HG03342 (cell line): ENCODE measurements around the gene INPP5E.

Source experiments
- ATAC-seq: cut with Tn5 transposase; IDR thresholded peaks from one replicate; pipeline ENCODE4 v1.9.1; 2021; ENCODE audit warnings: mild to moderate bottlenecking, moderate library complexity; ENCODE audit not compliant: unreplicated experiment

The INPP5E gene

GRCh38 chr9:136448655-136449054 is 9.0 kb upstream of the INPP5E start:
- ATAC-seq, result no peak

DNA sequence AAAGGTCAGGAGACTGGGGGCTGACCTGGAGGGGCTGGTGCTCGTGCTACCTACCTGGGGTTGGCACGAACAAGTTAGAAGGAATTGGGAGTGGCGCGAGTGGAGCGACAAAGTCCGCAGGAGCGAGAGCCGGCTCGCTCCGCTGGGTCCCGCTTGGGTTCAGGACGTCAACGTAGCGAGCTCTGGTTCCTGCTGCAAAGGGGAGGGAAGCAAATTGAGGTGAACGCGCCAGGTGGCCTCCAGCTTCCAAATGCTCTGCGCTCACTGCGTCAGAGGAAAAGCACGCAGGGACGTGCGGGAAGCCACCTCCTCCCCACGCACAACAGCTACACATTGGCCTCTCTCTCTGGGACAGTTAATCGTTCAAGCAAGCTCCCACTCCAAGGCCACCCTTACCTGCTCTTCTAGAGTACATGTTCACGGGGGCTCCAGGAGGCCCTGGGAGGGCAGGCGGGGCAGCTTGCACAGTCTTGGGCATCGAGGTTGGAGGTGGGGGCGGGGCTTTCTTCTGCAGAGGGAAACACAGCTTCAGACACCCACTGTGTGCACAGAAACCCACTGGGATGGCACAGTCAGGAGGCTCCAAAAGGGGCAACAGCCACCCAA is 7.6 kb upstream of the INPP5E start:
- no peak for ATAC-seq

- no peak for ATAC-seq
Observed at GRCh38 chr9:136445799-136446198, 6.2 kb upstream of the INPP5E start.

DNA sequence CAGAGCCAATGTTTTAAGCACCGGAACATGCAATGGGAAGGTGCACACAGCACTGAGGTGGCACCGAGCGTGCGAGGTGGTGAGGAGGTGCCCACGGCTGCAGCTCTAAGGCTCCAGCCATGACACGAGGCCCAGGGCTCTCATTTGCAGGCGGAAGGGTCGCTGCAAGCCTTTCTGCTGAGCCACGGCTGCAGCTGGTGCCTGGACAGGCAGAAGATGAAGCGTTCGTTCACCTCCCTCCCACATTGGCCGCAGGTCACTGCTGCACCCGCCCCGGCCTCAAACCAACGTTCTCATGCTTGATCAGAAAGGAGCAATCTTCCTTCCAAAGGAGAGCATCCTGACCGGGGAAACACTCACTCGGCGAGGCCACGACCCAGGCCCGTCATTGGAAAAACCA is 4.5 kb upstream of the INPP5E start:
- ATAC-seq, result no peak

DNA sequence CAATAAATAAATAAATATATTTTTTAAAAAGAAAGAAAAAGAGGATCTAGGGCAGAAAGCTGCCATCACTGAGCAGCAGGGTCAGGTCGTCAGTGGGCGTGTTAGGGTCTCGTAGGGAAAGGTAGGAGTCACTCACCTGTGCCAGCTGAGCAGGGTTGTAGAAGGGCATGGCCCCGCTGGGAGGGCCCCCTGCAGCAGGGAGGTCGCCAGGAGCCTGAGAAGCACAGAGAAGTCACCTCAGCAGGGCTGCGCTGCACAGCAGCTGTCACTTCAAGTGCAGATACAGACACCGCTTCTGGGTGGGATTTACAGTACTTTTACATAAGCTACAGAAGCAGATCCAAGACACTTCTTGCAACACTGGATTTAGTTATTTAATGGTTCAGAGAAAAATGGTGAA is 4.0 kb upstream of the INPP5E start:
- no peak for ATAC-seq

GRCh38 chr9:136443087-136443486 is 3.4 kb upstream of the INPP5E start:
- no peak for ATAC-seq

DNA sequence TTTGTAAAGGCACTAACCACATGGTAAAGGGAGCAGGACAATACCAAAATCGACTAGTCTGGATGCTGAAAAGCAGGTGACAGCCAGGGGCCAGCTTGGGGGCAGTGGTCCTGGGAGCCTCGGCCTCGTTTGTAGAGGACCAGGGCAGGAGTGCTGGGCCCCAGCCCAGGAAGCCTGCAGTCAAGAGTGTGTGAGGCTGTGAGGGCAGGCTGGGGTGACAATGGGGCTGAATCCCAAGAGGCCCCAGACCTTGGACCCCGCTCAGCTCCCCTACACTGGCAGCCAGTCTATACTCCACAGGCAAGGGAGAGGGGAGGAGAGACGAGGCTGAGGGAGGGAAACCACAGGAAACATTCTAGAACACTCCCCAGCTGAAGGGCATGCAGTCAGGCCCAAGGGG is 2.6 kb upstream of the INPP5E start:
- ATAC-seq, result no peak

DNA sequence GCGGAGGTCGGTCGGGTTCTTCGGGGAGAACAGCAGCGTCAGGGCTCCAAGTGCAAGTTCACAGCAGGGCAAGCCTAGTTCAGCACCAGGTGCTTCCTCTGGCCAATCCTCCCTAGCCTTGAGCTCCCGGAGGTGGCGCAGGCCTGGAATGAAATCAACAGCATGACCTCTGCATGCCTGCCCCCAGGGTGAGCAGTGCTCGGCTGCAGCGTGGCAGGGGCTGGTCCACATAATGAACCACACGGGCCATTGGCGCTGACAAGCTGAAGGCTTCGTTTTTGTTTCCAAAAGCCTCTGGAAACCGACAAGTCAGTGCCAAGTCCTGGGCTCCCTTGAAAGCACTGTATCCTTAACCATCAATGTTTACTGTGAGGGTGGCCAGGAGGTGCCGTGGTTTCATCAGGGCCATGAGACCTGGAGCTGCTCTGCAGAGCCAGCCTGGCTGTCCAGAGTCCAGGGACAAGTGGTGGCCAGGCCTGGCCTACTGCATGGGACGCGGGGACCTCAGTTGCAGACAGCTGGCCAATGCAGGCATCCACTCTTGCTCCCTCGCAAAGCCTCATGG is 2.1 kb upstream of the INPP5E start:
- no peak for ATAC-seq

DNA sequence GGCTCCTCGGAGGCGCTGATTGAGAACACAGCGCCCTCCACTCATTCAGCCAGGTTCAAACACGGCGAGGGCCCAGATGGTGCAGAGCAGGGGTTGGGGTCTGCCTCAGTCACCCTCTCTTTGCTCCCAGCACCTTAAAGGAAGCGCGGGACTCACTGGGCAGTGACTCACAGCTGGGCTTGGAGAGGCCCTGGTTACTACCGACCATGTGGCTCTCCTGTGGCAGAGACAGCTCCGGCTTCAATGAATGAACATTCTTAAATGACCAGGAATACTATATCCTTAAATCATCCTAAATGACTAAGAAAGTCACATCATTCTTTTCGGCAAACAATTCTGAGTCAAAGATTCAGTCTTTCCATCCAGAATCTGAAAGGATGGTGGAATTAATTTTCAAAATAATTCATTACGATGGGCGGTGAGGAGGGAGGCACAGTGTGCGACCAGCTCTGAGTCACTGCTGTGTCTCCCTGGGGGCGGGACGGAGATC is 1.6 kb upstream of the INPP5E start:
- ATAC-seq, result no peak

GRCh38 chr9:136438548-136439480 is 831 bp downstream of the INPP5E start:
- peak; percentile 39 for ATAC-seq

GRCh38 chr9:136437839-136438547 is 1.7 kb downstream of the INPP5E start:
- no peak for ATAC-seq

GRCh38 chr9:136437430-136437829 is 2.2 kb downstream of the INPP5E start:
- no peak for ATAC-seq

DNA sequence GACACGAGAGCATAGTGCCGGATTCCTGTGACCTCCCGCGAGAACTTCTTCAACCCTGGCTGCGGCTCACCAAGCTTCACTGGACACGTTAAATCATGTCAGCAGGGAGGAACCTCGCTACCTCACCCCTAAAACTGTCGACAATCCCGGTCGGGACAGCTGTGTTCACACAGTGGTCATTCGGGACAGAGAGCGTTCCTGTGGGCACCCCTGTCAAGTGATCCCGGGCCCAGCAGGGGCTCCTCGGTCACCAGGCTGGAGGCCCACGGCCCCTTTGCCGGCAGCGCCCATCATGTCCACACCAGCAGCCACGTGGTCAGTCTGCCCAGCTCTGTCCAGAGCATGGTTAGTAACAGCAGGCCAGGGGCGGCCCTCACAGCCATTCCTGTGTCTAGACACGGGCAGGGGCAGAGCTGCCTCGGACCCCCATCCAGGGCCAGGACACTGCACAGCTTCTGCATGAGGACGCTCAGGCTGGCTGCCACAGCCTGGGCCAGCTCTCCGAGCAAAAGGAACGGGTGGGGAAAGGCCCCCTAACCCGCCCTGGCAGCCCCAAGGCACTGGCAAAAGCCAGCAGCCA is 3.5 kb downstream of the INPP5E start:
- no peak for ATAC-seq

DNA sequence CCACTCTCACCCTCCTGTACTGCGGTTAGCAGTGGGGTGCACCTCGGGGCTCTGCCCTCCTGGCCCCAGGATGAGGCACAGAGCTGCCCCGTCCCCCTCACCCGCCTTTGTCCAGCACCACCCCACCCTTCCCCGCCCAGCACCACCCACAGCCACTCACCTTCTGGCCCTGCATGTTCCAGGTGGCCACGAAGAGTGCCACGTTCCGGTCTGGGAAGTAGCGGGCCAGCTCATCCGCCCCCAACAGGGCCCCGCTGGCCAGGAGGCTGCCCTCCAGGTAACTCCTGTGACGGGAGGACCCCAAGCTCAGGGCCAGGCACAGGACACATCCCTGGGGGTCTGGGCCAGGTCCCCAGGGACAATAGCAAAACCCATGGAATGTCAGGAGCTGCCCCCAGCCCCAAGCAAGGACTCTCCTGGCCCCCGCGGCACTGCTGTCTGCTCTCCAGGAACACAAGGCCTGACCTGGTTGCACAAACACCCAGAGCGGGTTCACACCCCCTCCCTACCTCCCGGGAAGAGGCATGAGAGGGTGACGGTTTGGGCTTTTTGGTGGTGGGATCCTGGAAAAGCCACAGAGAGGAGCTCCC is 5.0 kb downstream of the INPP5E start:
- ATAC-seq, result no peak

GRCh38 chr9:136433849-136434579 is 5.6 kb downstream of the INPP5E start:
- no peak for ATAC-seq

- ATAC-seq, result no peak
Observed at GRCh38 chr9:136433043-136433715, 6.5 kb downstream of the INPP5E start.

DNA sequence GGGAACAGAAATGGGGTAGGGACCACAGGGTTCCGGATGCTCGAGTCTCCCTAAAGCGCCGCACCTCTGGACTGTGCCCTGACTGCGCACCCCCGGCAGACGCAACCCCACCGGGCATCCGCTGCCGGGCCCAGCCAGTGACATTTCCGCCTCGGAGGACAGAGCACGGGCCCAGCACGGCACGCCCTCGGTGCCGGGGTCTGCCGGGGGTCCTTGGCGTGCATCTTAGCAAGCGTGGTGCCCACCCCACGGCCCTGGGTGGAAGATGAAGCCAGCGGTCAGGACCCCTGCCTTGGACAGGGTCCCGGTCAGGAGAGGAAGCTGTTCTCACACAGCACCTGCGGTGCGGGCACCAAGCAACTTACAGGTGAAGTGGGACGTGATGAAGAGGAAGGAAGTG is 7.1 kb downstream of the INPP5E start:
- no peak for ATAC-seq

- ATAC-seq, result no peak
Observed at GRCh38 chr9:136431782-136432350, 7.8 kb downstream of the INPP5E start.
